ENCODE data around the gene ABI3BP.
"Not testable (repeated sequence)": the region's sequence is repeated elsewhere in the genome, so short reads cannot be mapped to it uniquely, and the experiment has no call there.

Gene ABI3BP

GRCh38 chr3:100954990-100955389 is 38.2 kb downstream of the ABI3BP start:
- H3K4me3 ChIP-seq (ENCODE audit: control insufficient read depth, low read depth, low read length) = no peak overlapping the region

GRCh38 chr3:100954199-100954935 is 38.9 kb downstream of the ABI3BP start:
- DNase-seq (ENCODE audit: low read depth) = peak; percentile 66
- no peak overlapping the region for H3K4me3 ChIP-seq (ENCODE audit: control insufficient read depth, low read depth, low read length)
- no peak for TF ChIP-seq CTCF (conservative IDR thresholded peaks at IDR 0.05; ENCODE audit: control insufficient read depth, insufficient read depth, low read depth, low read length)

More at GRCh38 chr3:100954990-100955389, 38.2 kb downstream of the ABI3BP start:
- no peak for TF ChIP-seq CTCF (conservative IDR thresholded peaks at IDR 0.05; ENCODE audit: control insufficient read depth, insufficient read depth, low read depth, low read length)
- DNase-seq (ENCODE audit: low read depth) = peak; percentile 100

GRCh38 chr3:100953103-100953502 is 40.1 kb downstream of the ABI3BP start:
- no peak overlapping the region for H3K4me3 ChIP-seq (ENCODE audit: control insufficient read depth, low read depth, low read length)
- peak; percentile 5 for TF ChIP-seq CTCF (conservative IDR thresholded peaks at IDR 0.05; ENCODE audit: control insufficient read depth, insufficient read depth, low read depth, low read length)

GRCh38 chr3:100947119-100947518 is 46.1 kb downstream of the ABI3BP start:
- H3K4me3 ChIP-seq (ENCODE audit: control insufficient read depth, low read depth, low read length) = no peak overlapping the region
- no peak for TF ChIP-seq CTCF (conservative IDR thresholded peaks at IDR 0.05; ENCODE audit: control insufficient read depth, insufficient read depth, low read depth, low read length)
- no peak for DNase-seq (ENCODE audit: low read depth)

More at GRCh38 chr3:100953103-100953502, 40.1 kb downstream of the ABI3BP start:
- no peak for DNase-seq (ENCODE audit: low read depth)

- not testable (repeated sequence) for DNase-seq (ENCODE audit: low read depth); H3K4me3 ChIP-seq (ENCODE audit: control insufficient read depth, low read depth, low read length)
Measured at GRCh38 chr3:100946096-100946495, 47.1 kb downstream of the ABI3BP start.

GRCh38 chr3:100941451-100941850 is 51.8 kb downstream of the ABI3BP start:
- DNase-seq (ENCODE audit: low read depth) = no peak
- no peak for TF ChIP-seq CTCF (conservative IDR thresholded peaks at IDR 0.05; ENCODE audit: control insufficient read depth, insufficient read depth, low read depth, low read length)
- no peak overlapping the region for H3K4me3 ChIP-seq (ENCODE audit: control insufficient read depth, low read depth, low read length)

GRCh38 chr3:100941041-100941440 is 52.2 kb downstream of the ABI3BP start:
- no peak overlapping the region for H3K4me3 ChIP-seq (ENCODE audit: control insufficient read depth, low read depth, low read length)
- no peak for TF ChIP-seq CTCF (conservative IDR thresholded peaks at IDR 0.05; ENCODE audit: control insufficient read depth, insufficient read depth, low read depth, low read length)
- DNase-seq (ENCODE audit: low read depth) = peak; percentile 39
